HS-5 (cell line): Measurements from ENCODE around the gene FCAMR.
A peak's percentile ranks its signal among the peaks of the same experiment; 100 is the strongest.

Source experiments
- DNase-seq: peaks from one replicate; pipeline ENCODE4 v3.0.0-alpha.2; 2012; ENCODE audit warnings: low read depth

Gene FCAMR, protein sequence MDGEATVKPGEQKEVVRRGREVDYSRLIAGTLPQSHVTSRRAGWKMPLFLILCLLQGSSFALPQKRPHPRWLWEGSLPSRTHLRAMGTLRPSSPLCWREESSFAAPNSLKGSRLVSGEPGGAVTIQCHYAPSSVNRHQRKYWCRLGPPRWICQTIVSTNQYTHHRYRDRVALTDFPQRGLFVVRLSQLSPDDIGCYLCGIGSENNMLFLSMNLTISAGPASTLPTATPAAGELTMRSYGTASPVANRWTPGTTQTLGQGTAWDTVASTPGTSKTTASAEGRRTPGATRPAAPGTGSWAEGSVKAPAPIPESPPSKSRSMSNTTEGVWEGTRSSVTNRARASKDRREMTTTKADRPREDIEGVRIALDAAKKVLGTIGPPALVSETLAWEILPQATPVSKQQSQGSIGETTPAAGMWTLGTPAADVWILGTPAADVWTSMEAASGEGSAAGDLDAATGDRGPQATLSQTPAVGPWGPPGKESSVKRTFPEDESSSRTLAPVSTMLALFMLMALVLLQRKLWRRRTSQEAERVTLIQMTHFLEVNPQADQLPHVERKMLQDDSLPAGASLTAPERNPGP

GRCh38 chr1:206970446-206970845 is at the start of gene FCAMR:
TSS of gene FCAMR (minus strand) at chr1:206970460. CDS start at chr1:206970125, 335 bp downstream.
- DNase-seq, result no peak

DNA sequence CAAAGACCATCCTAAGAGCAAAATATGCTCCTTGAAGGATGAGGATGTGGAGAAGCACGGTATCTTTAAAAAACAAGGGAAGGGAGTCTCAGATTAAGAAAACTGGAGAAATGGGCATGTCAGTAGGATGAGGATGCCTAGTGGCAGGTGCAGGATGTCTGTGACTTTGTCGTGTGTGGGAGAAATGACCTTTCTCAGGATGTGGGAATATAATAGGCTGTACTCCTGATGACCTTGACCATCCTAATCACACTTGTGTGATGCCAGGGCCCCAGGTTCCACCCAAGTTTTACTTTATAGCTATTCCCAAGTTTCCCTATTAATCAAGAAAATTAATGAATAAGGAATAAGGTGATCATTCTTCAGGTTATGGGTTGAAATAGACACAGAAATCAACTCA is 49.4 kb upstream of the FCAMR start:
- DNase-seq, result no peak

GRCh38 chr1:207019161-207019560 is 48.9 kb upstream of the FCAMR start:
- DNase-seq, result no peak

- DNase-seq, result no peak
Observed at GRCh38 chr1:207018707-207019106, 48.4 kb upstream of the FCAMR start.

DNA sequence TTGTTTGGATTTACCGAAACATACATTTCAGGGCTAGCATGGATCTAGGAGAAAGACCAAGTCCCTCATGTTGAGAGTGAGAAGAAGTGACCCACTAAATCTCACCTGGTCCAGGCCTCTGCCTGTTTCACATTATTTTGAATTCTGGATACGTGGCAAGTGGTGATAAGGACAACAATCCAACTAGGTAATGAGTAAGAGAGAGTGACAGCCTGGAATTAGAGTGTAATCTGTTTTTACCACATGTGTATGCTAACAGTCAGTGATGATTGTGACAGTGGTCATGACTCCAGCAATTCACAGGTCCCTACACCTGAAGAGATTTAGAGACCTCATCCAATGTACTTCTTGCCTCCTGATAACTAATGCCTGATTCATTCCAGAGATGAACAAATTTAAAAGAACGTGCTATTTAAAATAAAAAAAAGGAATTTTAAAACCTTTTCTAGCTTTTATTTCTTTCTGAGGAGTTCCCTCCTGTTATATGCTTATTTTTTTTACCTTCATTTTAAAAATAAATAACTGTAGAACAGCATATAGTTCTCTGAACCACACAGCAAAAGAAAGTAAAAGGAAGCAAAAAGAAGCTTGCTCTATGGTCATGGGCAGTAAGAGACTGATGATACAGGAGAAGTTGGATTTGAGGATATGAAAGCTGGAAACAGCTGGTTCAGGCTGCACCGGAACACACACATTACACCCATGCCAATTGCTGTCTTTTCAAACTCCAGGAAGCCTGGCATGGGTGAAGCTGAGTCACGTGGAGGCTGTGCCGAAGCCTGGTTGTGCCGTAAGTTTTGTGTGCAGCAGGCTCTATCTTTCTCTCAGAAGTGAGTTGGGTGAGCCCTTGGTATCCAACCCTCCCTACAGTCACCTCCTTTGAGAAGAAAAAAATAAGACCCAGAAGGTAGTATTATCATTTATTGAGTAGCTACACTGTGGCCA is 47.6 kb upstream of the FCAMR start:
- DNase-seq, result no peak

- DNase-seq, result no peak
Observed at GRCh38 chr1:207015791-207016190, 45.5 kb upstream of the FCAMR start.

- no peak for DNase-seq
Observed at GRCh38 chr1:207014728-207015127, 44.5 kb upstream of the FCAMR start.

- no peak for DNase-seq
Observed at GRCh38 chr1:207013321-207014085, 43.2 kb upstream of the FCAMR start.

- DNase-seq, result no peak
Observed at GRCh38 chr1:207010726-207011125, 40.5 kb upstream of the FCAMR start.

DNA sequence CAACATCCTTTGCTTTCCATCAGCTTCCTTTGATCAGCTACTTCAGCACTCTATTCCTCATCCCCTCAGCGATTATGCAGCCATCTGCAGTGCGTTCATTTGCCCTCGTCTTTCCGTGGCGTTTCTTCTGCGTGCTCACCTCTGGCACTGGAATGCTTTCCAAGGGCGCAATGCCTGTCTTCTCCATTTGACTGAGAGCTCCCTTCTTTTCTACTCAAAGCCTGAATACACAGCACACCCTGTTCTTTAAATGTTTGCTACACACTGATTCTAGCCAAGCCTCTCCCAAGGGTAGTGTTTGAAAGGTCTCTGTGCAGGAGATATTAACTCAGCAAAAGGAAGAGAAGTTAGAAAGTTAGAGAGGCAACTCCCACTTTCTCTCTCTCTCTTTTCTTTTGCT is 39.7 kb upstream of the FCAMR start:
- DNase-seq, result no peak

- DNase-seq, result no peak
Observed at GRCh38 chr1:207009182-207009850, 39.1 kb upstream of the FCAMR start.

GRCh38 chr1:207007352-207008033 is 37.2 kb upstream of the FCAMR start:
- DNase-seq, result peak; percentile 95

DNA sequence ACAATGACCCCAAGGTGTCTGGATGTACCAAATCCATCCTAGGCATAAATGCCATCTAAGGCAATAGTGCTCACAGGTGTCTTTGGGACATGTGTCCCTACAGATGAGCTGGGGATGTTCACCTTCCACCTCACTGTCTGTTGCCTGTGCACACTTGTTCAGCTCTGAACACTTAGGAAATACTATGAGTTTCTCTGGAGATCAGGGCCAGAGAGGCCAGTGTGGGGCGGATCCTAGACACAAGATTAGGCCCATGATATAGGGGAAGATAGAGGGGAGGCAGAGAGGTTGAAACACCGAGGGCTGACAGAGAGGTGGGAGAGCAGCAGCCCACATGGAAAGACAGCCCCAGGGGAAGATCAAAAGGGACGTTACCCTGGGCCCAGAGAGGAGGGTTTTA is 36.7 kb upstream of the FCAMR start:
- DNase-seq, result no peak

GRCh38 chr1:207006083-207006482 is 35.8 kb upstream of the FCAMR start:
- no peak for DNase-seq

DNA sequence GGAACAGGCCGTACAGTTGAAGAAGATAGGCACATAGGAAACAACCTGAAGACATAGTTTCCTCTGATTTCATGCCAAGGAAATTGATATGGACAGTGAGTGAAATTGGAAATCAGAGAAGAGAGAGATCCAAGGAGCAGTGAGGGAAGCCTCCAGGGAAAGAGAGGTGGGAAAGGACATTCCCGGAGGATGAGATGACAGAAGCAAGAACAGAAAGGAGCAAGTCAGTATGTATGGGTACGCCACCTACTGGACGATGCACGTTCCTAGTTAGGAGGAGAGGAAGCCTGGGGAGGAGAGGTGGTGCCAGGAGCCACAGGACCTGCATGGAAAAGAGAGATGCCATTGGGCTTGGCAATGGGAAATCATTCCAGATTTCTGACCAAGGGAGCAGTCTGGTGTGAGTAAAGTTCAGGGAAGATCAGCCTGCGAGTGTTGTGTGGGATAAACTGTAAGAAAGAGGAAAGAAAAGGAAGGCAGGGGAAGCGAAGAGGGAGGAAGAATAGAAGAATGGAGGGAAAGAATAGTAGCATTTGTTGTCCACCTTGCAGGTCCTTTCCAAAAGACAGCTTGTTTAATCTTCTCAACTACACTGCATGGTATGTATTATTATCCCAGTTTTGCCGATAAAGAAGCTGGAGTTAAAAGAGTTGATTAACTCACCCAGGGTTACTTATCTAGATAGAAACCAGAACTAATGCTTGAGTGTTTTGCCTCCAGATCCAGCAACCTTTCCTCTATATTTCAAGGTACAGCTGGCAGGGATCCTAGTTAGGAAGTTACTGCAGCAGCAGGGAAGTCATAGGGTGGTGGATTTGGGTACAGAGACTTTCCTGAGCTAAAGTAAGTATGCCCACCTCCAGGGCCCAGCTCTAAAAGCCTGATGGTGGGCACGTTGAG is 34.9 kb upstream of the FCAMR start:
- DNase-seq, result no peak

DNA sequence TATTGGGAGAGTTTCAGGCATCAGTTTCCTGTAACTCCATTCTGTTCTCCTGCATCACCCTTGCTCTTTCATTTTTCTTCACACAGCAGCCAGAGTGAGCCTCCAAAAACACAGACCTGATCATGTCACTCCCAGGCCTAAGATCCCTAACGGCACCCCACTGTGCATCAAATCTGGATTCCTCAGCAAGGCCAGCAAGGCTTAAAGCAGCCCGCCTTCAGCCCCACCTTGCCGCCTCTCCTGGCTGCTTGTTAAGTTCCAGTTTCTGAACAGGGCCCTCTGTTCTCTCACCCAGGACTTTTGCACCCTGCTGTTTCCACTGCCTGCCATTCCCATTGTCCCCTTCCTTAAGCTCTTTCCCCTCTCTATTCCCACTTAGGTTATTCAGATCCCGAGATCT is 33.0 kb upstream of the FCAMR start:
- no peak for DNase-seq

DNA sequence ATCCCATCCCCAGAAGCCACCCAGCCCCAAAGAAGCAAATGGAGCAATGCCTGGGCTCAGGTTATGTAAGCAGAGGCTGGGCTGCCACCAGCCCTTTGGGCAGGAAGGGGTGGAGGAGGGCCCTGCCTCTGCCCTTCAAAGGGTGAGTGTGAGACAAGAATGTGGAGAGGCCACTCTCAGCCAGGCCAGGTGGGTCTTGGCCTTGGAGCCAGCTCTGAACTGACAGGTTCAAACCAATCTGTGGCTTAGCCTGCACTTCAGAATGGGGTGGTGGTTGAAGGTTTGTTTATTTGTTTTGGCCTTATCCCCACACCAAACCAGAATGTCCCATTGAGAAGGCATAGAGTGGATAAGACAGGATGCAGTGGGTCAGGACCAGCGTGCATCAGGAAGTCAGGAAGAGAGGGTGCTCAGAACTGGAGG is 32.5 kb upstream of the FCAMR start:
- no peak for DNase-seq

DNA sequence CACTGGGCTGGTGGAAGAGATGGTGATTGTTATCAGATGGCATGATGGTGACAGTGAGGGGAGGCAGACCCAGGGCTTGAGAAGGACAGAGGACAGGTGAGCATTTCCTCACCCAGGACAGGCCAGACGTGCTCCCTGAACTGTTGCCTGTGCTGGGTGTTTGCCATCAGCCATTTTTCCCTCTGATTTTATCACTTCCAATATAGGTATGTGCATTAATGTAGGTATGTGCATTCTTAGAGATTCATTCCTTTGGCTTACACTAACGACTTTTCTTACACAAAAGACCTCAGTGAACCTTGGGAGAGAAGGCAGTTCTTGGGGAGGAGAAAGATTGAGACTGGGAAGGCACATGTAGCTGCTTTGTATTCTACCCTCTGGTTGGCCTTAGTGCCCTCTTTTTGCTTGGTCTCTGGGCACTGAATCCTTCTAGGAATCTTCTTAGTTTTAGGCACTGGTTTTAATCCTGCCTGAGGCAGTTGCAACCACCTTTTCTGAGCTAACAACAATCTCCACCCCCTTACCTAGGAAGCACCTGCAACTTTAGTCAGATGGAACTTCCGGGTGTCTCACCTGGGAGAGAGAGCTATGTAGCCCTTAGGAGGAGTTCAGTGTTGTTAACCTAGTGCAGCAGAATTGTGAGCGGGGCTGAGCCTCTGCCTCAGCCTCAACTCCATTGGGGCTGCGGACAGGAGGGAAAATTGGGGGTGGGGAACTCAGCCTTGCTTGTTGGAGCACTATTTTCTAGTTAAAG is 31.4 kb upstream of the FCAMR start:
- DNase-seq, result no peak
